BJ (cell line): ENCODE data around the gene OSBPL7. TPM values are rescaled to one million over a fixed set of nuclear protein-coding genes. Genes with fewer than 3 reads are reported as not detected.

ENCODE experiments used
- CTCF ChIA-PET: fragments of 350-600 bp; formaldehyde crosslinking; extraction: SDS; loops from one replicate; lab custom pipeline; 2021; ENCODE audit warnings: antibody characterized with exemption, inconsistent platforms; lab: Yijun Ruan, JAX
- POLR2A ChIA-PET: fragments of 300-600 bp; sonication (Branson Sonifier 250); formaldehyde crosslinking; extraction: SDS; loops from one replicate; lab custom pipeline; 2021; ENCODE audit warnings: antibody characterized with exemption; lab: Charles Lee
- DNase-seq: peaks from one replicate; pipeline ENCODE4 v3.0.0-alpha.2; 2011; ENCODE audit warnings: low read depth
- H3K27me3 ChIP-seq: 2 replicates; pipeline ENCODE4 v1.6.0; 2011; ENCODE audit warnings: low read length; ENCODE audit not compliant: control insufficient read depth, insufficient read depth
- H3K36me3 ChIP-seq: 2 replicates; pipeline ENCODE4 v1.5.1; 2011; ENCODE audit warnings: low read length; ENCODE audit not compliant: control insufficient read depth, insufficient read depth
- H3K4me3 ChIP-seq: 2 replicates; pipeline ENCODE4 v1.5.1; 2011; ENCODE audit warnings: low read depth, mild to moderate bottlenecking, control low read depth, low read length
- CTCF ChIP-seq: IDR thresholded peaks from 2 replicates; pipeline ENCODE4 v1.5.1; 2011; ENCODE audit warnings: low read depth, mild to moderate bottlenecking, control low read depth, inconsistent platforms, low read length, moderate library complexity; ENCODE audit not compliant: insufficient read depth
- polyA plus RNA-seq: library from polyadenylated mRNA; depleted of rRNA; stranded (reverse); fragments of >200 nt; gene quantifications from 2 replicates; pipeline ENCODE4 v1.2.3, GENCODE V29; 2011

Gene OSBPL7
- polyA plus RNA-seq, 1 experiment = 7.6 TPM

GRCh38 chr17:47829870-47830269, 8.3 kb upstream of the OSBPL7 start:
- ChIA-PET POLR2A (no interaction called here), CTCF (interaction anchor here (1.1 to 3.0 kb wide), 2 partner anchors 12 to 14 kb away, joined by 3 to 17 read pairs; partner anchors contain the start of gene SCRN2)
- no peaks in the 10 kb centered on the region for H3K27me3 ChIP-seq
- DNase-seq = no peak
- peaks cover 10% of the 10 kb centered on the region; the same call in 1 of the 2 replicates for H3K36me3 ChIP-seq
- TF ChIP-seq CTCF = no peak
- no peak overlapping the region for H3K4me3 ChIP-seq

- no peak for DNase-seq
- Histone ChIP-seq H3K4me3 (no peak overlapping the region), H3K27me3 (no peaks in the 10 kb centered on the region), H3K36me3 (peaks cover 20% of the 10 kb centered on the region)
- TF ChIP-seq CTCF = no peak
- ChIA-PET CTCF (interaction anchor here (1.3 kb wide), 1 partner anchor 19 kb away, joined by 6 read pairs; no protein-coding TSS in a partner anchor), POLR2A (interaction anchor here (0.6 kb wide), 1 partner anchor 56 kb away, joined by 5 read pairs; no protein-coding TSS in a partner anchor)
These were observed 1.9 kb upstream of the OSBPL7 start for GRCh38 chr17:47823519-47823918.

- Histone ChIP-seq H3K27me3 (no peaks in the 10 kb centered on the region), H3K36me3 (peaks cover 22% of the 10 kb centered on the region), H3K4me3 (no peak overlapping the region)
- ChIA-PET POLR2A (interaction anchor here (0.9 kb wide), 1 partner anchor 9 kb away, joined by 3 read pairs; the partner anchor contains the start of genes LRRC46 and MRPL10), CTCF (interaction anchor here (1.3 kb wide), 1 partner anchor 20 kb away, joined by 6 read pairs; no protein-coding TSS in a partner anchor)
- no peak for TF ChIP-seq CTCF
- no peak for DNase-seq
These were observed 1.2 kb upstream of the OSBPL7 start for GRCh38 chr17:47822785-47823184.

- CTCF ChIA-PET = interaction anchor here (0.8 to 1.2 kb wide), 3 partner anchors 10 to 18 kb away, joined by 3 to 6 read pairs (median 4); partner anchors contain the start of genes LRRC46 and MRPL10
- Histone ChIP-seq H3K27me3 (no peaks in the 10 kb centered on the region), H3K36me3 (peaks cover 22% of the 10 kb centered on the region), H3K4me3 (peak overlapping the region; percentile 64)
- DNase-seq = no peak
- TF ChIP-seq CTCF = no peak
- POLR2A ChIA-PET = no interaction called here
These were observed 567 bp downstream of the OSBPL7 start for GRCh38 chr17:47821031-47821423.

GRCh38 chr17:47820033-47820789, 1.4 kb downstream of the OSBPL7 start:
- TF ChIP-seq CTCF = no peak
- no peak for DNase-seq
- peaks cover 23% of the 10 kb centered on the region for H3K36me3 ChIP-seq
- H3K27me3 ChIP-seq = no peaks in the 10 kb centered on the region
- no peak overlapping the region for H3K4me3 ChIP-seq
- ChIA-PET POLR2A (no interaction called here), CTCF (interaction anchor here (1.2 kb wide), 1 partner anchor 18 kb away, joined by 4 read pairs; no protein-coding TSS in a partner anchor)
